H1 (cell line): Measurements from ENCODE around the gene AFF1. TPM values are rescaled to one million over a fixed set of nuclear protein-coding genes. Genes with fewer than 3 reads are reported as not detected.

Experiments
- CHD7 ChIP-seq: fragments of 300-600 bp; sonication (generic); IDR thresholded peaks from 2 replicates; pipeline ENCODE4 v1.7.1; 2012; ENCODE audit warnings: low read length, moderate library complexity, mild to moderate bottlenecking, inconsistent platforms; ENCODE audit not compliant: insufficient replicate concordance
- CREB1 ChIP-seq: IDR thresholded peaks from 2 replicates; pipeline ENCODE4 v1.6.1; 2012; ENCODE audit warnings: inconsistent platforms
- GABPA ChIP-seq: IDR thresholded peaks from 2 replicates; pipeline ENCODE4 v1.6.1; 2011; ENCODE audit warnings: mild to moderate bottlenecking, low read length, moderate library complexity, borderline replicate concordance; ENCODE audit not compliant: insufficient read depth
- HDAC2 ChIP-seq, 2 experiments: fragments of 300-600 bp in 1 of 2; sonication (generic) in 1 of 2; IDR thresholded peaks; 2 replicates each; pipeline ENCODE4 v1.6.1; 2011 to 2012; ENCODE audit warnings: low read depth in 2 of 2, low read length in 2 of 2, mild to moderate bottlenecking in 2 of 2, moderate library complexity in 2 of 2, borderline replicate concordance in 1 of 2, inconsistent platforms in 1 of 2
- HDAC6 ChIP-seq: IDR thresholded peaks from one replicate; pipeline ENCODE4 v1.7.1; 2012; ENCODE audit warnings: low read depth, mild to moderate bottlenecking, inconsistent platforms, low read length, moderate library complexity
- RNF2 ChIP-seq: fragments of 200-900, 300-1000 bp; sonication (generic); IDR thresholded peaks from 2 replicates; pipeline ENCODE4 v1.7.1; 2016; ENCODE audit warnings: borderline replicate concordance, low read depth, mild to moderate bottlenecking, antibody characterized with exemption, low read length; ENCODE audit not compliant: poor library complexity, severe bottlenecking; ENCODE audit errors: missing control alignments
- SP2 ChIP-seq: IDR thresholded peaks from 2 replicates; pipeline ENCODE4 v1.6.1; 2012; ENCODE audit warnings: mild to moderate bottlenecking, low read length, inconsistent platforms
- TEAD4 ChIP-seq: IDR thresholded peaks from 2 replicates; pipeline ENCODE4 v1.6.1; 2012; ENCODE audit warnings: low read depth, low read length, inconsistent platforms, mixed read lengths
- polyA plus RNA-seq, 7 experiments: library from polyadenylated mRNA; depleted of rRNA in 3 of 7; stranded (reverse) in 5 of 7; unstranded in 2 of 7; fragments of >200 nt in 5 of 7; fragments of 200-250 nt in 2 of 7; gene quantifications; 1 replicate in 5 of 7; 2 replicates in 1 of 7; 4 replicates in 1 of 7; pipeline versions ENCODE4 v1.2.1 to v1.2.3, GENCODE V29; 2011 to 2013; ENCODE audit warnings: missing spikeins in 2 of 7, mixed read lengths in 2 of 7
- total RNA-seq: library from RNA; stranded (reverse); fragmentation: NEBNext Ultra II Directional; extraction: Animal tissue kit (Norgen Biotek cat#: 25700); gene quantifications from 2 replicates; pipeline ENCODE4 v1.2.1, GENCODE V29; 2021

Gene AFF1
- total and polyA plus RNA-seq, 2 of the 8 experiments (the other 6 are each of a cell fraction or from before 2014, with no cell fraction given) = 14.8 to 85.5 TPM

GRCh38 chr4:86942185-86942666 is 7.4 kb downstream of the AFF1 start (continued):
- TF ChIP-seq CHD7 = no peak
- no peak for TF ChIP-seq HDAC2 (IDR thresholded peaks at IDR 0.05; ENCODE audit: borderline replicate concordance in 1 of 2, low read depth in 2 of 2, low read length in 2 of 2)
- no peak for TF ChIP-seq HDAC6
- no peak for TF ChIP-seq GABPA
- TF ChIP-seq SP2 = no peak
- TF ChIP-seq TEAD4 = no peak
- TF ChIP-seq CREB1 = no peak
- no peak for TF ChIP-seq RNF2
- TF ChIP-seq, all 59 proteins: peak for 0
